ENCODE measurements around the gene TMEM238. TPM values are rescaled to one million over a fixed set of nuclear protein-coding genes. Genes with fewer than 3 reads are reported as not detected.

TMEM238 gene
- total RNA-seq, 4 donors from 2014 or later = 1.5 to 1.7 (median 1.6) TPM; not detected in 1

- TF ChIP-seq CTCF (IDR thresholded peaks at IDR 0.05) = no peak
- no peak for ATAC-seq (ENCODE audit: low FRiP score)
Measured at GRCh38 chr19:55400281-55401087, 16.4 kb upstream of the TMEM238 start.

GRCh38 chr19:55398200-55398925, 14.3 kb upstream of the TMEM238 start:
- no peak for ATAC-seq (ENCODE audit: low FRiP score)
- DNase-seq (ENCODE audit: low spot score) = no peak
- no peak for TF ChIP-seq CTCF (IDR thresholded peaks at IDR 0.05)

More at GRCh38 chr19:55400281-55401087, 16.4 kb upstream of the TMEM238 start:
- DNase-seq (ENCODE audit: low spot score) = no peak

GRCh38 chr19:55392820-55393761, 9.0 kb upstream of the TMEM238 start:
- no peak for TF ChIP-seq CTCF (IDR thresholded peaks at IDR 0.05)
- DNase-seq (ENCODE audit: low spot score) (no peak), ATAC-seq (ENCODE audit: low FRiP score) (no peak)

GRCh38 chr19:55391702-55392615, 7.9 kb upstream of the TMEM238 start:
- DNase-seq (ENCODE audit: low spot score) = no peak
- TF ChIP-seq CTCF (IDR thresholded peaks at IDR 0.05) = no peak
- ATAC-seq (ENCODE audit: low FRiP score) = no peak

GRCh38 chr19:55391191-55391670, 7.1 kb upstream of the TMEM238 start:
- ATAC-seq (ENCODE audit: low FRiP score) (no peak), DNase-seq (ENCODE audit: low spot score) (no peak)
- TF ChIP-seq CTCF (IDR thresholded peaks at IDR 0.05) = no peak

GRCh38 chr19:55390461-55390880, 6.4 kb upstream of the TMEM238 start:
- DNase-seq (ENCODE audit: low spot score) (no peak), ATAC-seq (ENCODE audit: low FRiP score) (no peak)
- TF ChIP-seq CTCF (IDR thresholded peaks at IDR 0.05) = no peak
